WTC11 (cell line): ENCODE measurements around the gene DMD. TPM values are rescaled to one million over a fixed set of nuclear protein-coding genes. Genes with fewer than 3 reads are reported as not detected.

Source experiments
- ATAC-seq: fragments of 200-7000 bp; cut with Tn5 transposase; 2 replicates; pipeline ENCODE4 v1.10.0; 2021; ENCODE audit warnings: mild to moderate bottlenecking, moderate library complexity
- CTCF ChIA-PET: fragments of 300-600 bp; sonication (Branson Sonifier 250); formaldehyde crosslinking; loops from one replicate; lab custom pipeline; 2021; ENCODE audit warnings: antibody characterized with exemption; lab: Charles Lee
- POLR2A ChIA-PET: fragments of 350-600 bp; sonication (Branson Sonifier 250); formaldehyde crosslinking; loops from one replicate; lab custom pipeline; 2021; ENCODE audit warnings: antibody characterized with exemption; lab: Charles Lee
- DNase-seq: peaks from one replicate; pipeline ENCODE4 v3.0.0; 2021; ENCODE audit warnings: low spot score
- H3K27ac Mint-ChIP-seq: 2 replicates; pipeline ENCODE4 v1.8.0; 2021; ENCODE audit warnings: mixed read lengths
- H3K27me3 Mint-ChIP-seq: 2 replicates; pipeline ENCODE4 v1.8.0; 2021; ENCODE audit warnings: low read depth, mild to moderate bottlenecking, moderate library complexity, mixed read lengths
- H3K36me3 Mint-ChIP-seq: 2 replicates; pipeline ENCODE4 v1.8.0; 2021; ENCODE audit warnings: mixed read lengths
- H3K4me1 Mint-ChIP-seq: 2 replicates; pipeline ENCODE4 v1.8.0; 2022; ENCODE audit warnings: mixed read lengths
- H3K4me3 Mint-ChIP-seq: 2 replicates; pipeline ENCODE4 v1.8.0; 2021; ENCODE audit warnings: mild to moderate bottlenecking, moderate library complexity, mixed read lengths
- H3K9me3 Mint-ChIP-seq: 2 replicates; pipeline ENCODE4 v1.8.0; 2021; ENCODE audit warnings: mixed read lengths
- CBFB ChIP-seq: sonication (generic); formaldehyde crosslinking; IDR thresholded peaks from 2 replicates; pipeline ENCODE4 v1.8.1; 2022; ENCODE audit warnings: mild to moderate bottlenecking, low read depth, missing genetic modification reagents
- FOXP1 ChIP-seq: sonication (generic); formaldehyde crosslinking; IDR thresholded peaks from 2 replicates; pipeline ENCODE4 v1.8.0; 2022; ENCODE audit warnings: missing genetic modification reagents, mild to moderate bottlenecking, moderate library complexity, borderline replicate concordance
- GABPB1 ChIP-seq: sonication (generic); formaldehyde crosslinking; IDR thresholded peaks from 2 replicates; pipeline ENCODE4 v1.8.1; 2023; ENCODE audit warnings: mild to moderate bottlenecking, missing genetic modification reagents
- GRHL2 ChIP-seq: fragments of 250-450 bp; sonication (Bioruptor Pico); IDR thresholded peaks from 2 replicates; pipeline ENCODE4 v1.8.0; 2022; ENCODE audit warnings: mild to moderate bottlenecking, moderate library complexity; ENCODE audit not compliant: insufficient replicate concordance, severe bottlenecking
- HMGA2 ChIP-seq: fragments of 250-450 bp; sonication (Bioruptor Pico); IDR thresholded peaks from 2 replicates; pipeline ENCODE4 v1.4.0; 2021; ENCODE audit warnings: mild to moderate bottlenecking, moderate library complexity
- JAZF1 ChIP-seq: fragments of 250-450 bp; sonication (Bioruptor Pico); IDR thresholded peaks from 2 replicates; pipeline ENCODE4 v1.9.0; 2021; ENCODE audit warnings: moderate library complexity, mild to moderate bottlenecking, inconsistent platforms
- MXD4 ChIP-seq: fragments of 250-450 bp; sonication (Bioruptor Pico); IDR thresholded peaks from 2 replicates; pipeline ENCODE4 v1.8.0; 2021; ENCODE audit warnings: mild to moderate bottlenecking, moderate library complexity, borderline replicate concordance
- TCF7 ChIP-seq: sonication (generic); formaldehyde crosslinking; IDR thresholded peaks from 2 replicates; pipeline ENCODE4 v1.8.0; 2022; ENCODE audit warnings: mild to moderate bottlenecking, low read depth, missing genetic modification reagents, moderate library complexity
- TEAD1 ChIP-seq: sonication (generic); formaldehyde crosslinking; IDR thresholded peaks from 2 replicates; pipeline ENCODE4 v1.8.0; 2022; ENCODE audit warnings: mild to moderate bottlenecking, missing genetic modification reagents
- TP53 ChIP-seq: sonication (generic); formaldehyde crosslinking; IDR thresholded peaks from 2 replicates; pipeline ENCODE4 v1.8.1; 2023; ENCODE audit warnings: mild to moderate bottlenecking, missing genetic modification reagents
- ZNF416 ChIP-seq: fragments of 250-450 bp; sonication (Bioruptor Pico); IDR thresholded peaks from 2 replicates; pipeline ENCODE4 v1.9.0; 2021; ENCODE audit warnings: mild to moderate bottlenecking, inconsistent platforms
- total RNA-seq: library from RNA; stranded (reverse); gene quantifications from 3 replicates; pipeline ENCODE4 v1.2.3, GENCODE V29; 2021
- TF ChIP-seq, protein P1 (sequence below): sonication (generic); formaldehyde crosslinking; IDR thresholded peaks from 2 replicates; pipeline ENCODE4 v1.8.0; 2022; ENCODE audit warnings: mild to moderate bottlenecking, missing genetic modification reagents
- TF ChIP-seq, protein P2 (sequence below): sonication (generic); formaldehyde crosslinking; IDR thresholded peaks from 2 replicates; pipeline ENCODE4 v1.8.0; 2022; ENCODE audit warnings: mild to moderate bottlenecking, missing genetic modification reagents
- TF ChIP-seq, protein P3 (sequence below): sonication (generic); formaldehyde crosslinking; IDR thresholded peaks from 2 replicates; pipeline ENCODE4 v1.8.1; 2023; ENCODE audit warnings: mild to moderate bottlenecking, moderate library complexity, missing genetic modification reagents
- TF ChIP-seq, protein P4 (sequence below): fragments of 250-450 bp; sonication (Bioruptor Pico); IDR thresholded peaks from 2 replicates; pipeline ENCODE4 v1.8.0; 2021; ENCODE audit warnings: mild to moderate bottlenecking
- TF ChIP-seq, protein P5 (sequence below): sonication (generic); formaldehyde crosslinking; IDR thresholded peaks from 2 replicates; pipeline ENCODE4 v1.8.1; 2022; ENCODE audit warnings: low read depth, missing genetic modification reagents, borderline replicate concordance
- TF ChIP-seq, protein P6 (sequence below): sonication (generic); formaldehyde crosslinking; IDR thresholded peaks from 2 replicates; pipeline ENCODE4 v1.8.1; 2023; ENCODE audit warnings: mild to moderate bottlenecking, missing genetic modification reagents, borderline replicate concordance
- TF ChIP-seq, protein P7 (sequence below): sonication (generic); formaldehyde crosslinking; IDR thresholded peaks from 2 replicates; pipeline ENCODE4 v1.8.1; 2022; ENCODE audit warnings: mild to moderate bottlenecking, moderate library complexity, missing genetic modification reagents

DMD gene
- total RNA-seq, 1 experiment from 2014 or later = 9.1 TPM

DNA sequence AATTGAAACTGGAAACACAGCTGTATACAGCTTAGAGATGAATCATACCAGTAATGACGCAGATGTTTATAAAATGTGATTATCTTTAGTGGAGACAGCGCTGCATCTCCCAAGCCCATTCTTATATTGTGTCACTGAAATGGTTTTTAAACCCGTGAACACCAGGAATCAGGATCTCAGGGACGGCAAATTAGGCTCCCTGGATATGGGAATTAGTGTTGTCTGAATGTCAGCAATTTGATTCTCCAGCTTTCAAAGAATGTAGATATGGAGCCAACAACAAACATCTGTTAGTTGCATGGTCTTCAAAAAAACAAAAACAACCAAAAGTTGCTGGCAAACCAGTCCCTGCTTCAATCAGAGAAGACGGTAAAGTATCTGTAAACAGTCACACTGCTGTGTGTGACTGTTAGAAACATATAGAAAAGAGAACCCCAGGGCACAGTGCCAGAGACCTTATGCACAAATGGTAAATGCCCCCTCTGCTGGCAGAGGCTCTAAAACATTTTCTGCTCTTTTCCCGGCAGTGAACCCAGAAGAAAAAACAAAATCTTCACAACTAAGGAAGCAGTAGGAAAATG, 1787.7 kb downstream of the DMD start (continued):
- no peak for TF ChIP-seq MXD4
- no peak for TF ChIP-seq JAZF1
- TF ChIP-seq TEAD1 (CRISPR knock-in tag) = no peak
- TF ChIP-seq, protein P1, sequence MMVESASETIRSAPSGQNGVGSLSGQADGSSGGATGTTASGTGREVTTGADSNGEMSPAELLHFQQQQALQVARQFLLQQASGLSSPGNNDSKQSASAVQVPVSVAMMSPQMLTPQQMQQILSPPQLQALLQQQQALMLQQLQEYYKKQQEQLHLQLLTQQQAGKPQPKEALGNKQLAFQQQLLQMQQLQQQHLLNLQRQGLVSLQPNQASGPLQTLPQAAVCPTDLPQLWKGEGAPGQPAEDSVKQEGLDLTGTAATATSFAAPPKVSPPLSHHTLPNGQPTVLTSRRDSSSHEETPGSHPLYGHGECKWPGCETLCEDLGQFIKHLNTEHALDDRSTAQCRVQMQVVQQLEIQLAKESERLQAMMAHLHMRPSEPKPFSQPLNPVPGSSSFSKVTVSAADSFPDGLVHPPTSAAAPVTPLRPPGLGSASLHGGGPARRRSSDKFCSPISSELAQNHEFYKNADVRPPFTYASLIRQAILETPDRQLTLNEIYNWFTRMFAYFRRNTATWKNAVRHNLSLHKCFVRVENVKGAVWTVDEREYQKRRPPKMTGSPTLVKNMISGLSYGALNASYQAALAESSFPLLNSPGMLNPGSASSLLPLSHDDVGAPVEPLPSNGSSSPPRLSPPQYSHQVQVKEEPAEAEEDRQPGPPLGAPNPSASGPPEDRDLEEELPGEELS = no peak
- no peak for TF ChIP-seq CBFB (CRISPR knock-in tag)
- TF ChIP-seq, protein P2, sequence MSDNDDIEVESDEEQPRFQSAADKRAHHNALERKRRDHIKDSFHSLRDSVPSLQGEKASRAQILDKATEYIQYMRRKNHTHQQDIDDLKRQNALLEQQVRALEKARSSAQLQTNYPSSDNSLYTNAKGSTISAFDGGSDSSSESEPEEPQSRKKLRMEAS (CRISPR knock-in tag) = no peak
- no peak for TF ChIP-seq FOXP1 (CRISPR knock-in tag)
- TF ChIP-seq, protein P3, sequence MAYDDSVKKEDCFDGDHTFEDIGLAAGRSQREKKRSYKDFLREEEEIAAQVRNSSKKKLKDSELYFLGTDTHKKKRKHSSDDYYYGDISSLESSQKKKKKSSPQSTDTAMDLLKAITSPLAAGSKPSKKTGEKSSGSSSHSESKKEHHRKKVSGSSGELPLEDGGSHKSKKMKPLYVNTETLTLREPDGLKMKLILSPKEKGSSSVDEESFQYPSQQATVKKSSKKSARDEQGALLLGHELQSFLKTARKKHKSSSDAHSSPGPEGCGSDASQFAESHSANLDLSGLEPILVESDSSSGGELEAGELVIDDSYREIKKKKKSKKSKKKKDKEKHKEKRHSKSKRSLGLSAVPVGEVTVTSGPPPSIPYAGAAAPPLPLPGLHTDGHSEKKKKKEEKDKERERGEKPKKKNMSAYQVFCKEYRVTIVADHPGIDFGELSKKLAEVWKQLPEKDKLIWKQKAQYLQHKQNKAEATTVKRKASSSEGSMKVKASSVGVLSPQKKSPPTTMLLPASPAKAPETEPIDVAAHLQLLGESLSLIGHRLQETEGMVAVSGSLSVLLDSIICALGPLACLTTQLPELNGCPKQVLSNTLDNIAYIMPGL = no peak

DNA sequence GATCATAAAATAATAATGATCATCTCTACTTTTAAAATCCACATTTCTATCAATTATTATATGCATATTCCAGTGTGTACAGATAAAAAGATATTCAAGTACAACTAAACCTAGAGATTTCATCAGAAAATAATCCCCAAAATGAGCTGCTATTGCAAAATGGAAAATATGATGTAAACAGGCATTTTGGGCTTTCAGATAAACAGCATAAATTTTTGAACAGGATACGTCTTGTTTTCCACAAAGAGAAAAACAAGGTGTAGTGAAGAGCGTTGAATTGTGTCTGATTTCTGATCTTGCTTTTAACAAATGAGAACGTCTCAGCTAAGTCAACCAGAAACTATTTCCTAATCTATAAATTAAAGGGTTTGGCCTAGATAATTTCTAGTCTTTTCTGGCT, 1789.9 kb downstream of the DMD start:
- Mint-ChIP-seq H3K9me3 (no peaks in the 10 kb centered on the region), H3K4me3 (no peak overlapping the region), H3K36me3 (no peaks in the 10 kb centered on the region), H3K27ac (no peak overlapping the region), H3K4me1 (peaks cover 12% of the 10 kb centered on the region), H3K27me3 (no peaks in the 10 kb centered on the region)
- no peak for DNase-seq
- CTCF ChIA-PET = no interaction called here
- no peak for ATAC-seq
- POLR2A ChIA-PET = no interaction called here
- no peak for TF ChIP-seq CBFB (CRISPR knock-in tag)
- TF ChIP-seq, protein P4, sequence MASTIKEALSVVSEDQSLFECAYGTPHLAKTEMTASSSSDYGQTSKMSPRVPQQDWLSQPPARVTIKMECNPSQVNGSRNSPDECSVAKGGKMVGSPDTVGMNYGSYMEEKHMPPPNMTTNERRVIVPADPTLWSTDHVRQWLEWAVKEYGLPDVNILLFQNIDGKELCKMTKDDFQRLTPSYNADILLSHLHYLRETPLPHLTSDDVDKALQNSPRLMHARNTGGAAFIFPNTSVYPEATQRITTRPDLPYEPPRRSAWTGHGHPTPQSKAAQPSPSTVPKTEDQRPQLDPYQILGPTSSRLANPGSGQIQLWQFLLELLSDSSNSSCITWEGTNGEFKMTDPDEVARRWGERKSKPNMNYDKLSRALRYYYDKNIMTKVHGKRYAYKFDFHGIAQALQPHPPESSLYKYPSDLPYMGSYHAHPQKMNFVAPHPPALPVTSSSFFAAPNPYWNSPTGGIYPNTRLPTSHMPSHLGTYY (CRISPR knock-in tag) = no peak
- no peak for TF ChIP-seq GABPB1
- TF ChIP-seq, protein P5, sequence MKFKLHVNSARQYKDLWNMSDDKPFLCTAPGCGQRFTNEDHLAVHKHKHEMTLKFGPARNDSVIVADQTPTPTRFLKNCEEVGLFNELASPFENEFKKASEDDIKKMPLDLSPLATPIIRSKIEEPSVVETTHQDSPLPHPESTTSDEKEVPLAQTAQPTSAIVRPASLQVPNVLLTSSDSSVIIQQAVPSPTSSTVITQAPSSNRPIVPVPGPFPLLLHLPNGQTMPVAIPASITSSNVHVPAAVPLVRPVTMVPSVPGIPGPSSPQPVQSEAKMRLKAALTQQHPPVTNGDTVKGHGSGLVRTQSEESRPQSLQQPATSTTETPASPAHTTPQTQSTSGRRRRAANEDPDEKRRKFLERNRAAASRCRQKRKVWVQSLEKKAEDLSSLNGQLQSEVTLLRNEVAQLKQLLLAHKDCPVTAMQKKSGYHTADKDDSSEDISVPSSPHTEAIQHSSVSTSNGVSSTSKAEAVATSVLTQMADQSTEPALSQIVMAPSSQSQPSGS = no peak
- TF ChIP-seq GRHL2 = no peak
- no peak for TF ChIP-seq TP53 (CRISPR knock-in tag)
- TF ChIP-seq, protein P6, sequence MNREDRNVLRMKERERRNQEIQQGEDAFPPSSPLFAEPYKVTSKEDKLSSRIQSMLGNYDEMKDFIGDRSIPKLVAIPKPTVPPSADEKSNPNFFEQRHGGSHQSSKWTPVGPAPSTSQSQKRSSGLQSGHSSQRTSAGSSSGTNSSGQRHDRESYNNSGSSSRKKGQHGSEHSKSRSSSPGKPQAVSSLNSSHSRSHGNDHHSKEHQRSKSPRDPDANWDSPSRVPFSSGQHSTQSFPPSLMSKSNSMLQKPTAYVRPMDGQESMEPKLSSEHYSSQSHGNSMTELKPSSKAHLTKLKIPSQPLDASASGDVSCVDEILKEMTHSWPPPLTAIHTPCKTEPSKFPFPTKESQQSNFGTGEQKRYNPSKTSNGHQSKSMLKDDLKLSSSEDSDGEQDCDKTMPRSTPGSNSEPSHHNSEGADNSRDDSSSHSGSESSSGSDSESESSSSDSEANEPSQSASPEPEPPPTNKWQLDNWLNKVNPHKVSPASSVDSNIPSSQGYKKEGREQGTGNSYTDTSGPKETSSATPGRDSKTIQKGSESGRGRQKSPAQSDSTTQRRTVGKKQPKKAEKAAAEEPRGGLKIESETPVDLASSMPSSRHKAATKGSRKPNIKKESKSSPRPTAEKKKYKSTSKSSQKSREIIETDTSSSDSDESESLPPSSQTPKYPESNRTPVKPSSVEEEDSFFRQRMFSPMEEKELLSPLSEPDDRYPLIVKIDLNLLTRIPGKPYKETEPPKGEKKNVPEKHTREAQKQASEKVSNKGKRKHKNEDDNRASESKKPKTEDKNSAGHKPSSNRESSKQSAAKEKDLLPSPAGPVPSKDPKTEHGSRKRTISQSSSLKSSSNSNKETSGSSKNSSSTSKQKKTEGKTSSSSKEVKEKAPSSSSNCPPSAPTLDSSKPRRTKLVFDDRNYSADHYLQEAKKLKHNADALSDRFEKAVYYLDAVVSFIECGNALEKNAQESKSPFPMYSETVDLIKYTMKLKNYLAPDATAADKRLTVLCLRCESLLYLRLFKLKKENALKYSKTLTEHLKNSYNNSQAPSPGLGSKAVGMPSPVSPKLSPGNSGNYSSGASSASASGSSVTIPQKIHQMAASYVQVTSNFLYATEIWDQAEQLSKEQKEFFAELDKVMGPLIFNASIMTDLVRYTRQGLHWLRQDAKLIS (CRISPR knock-in tag) = no peak
- no peak for TF ChIP-seq HMGA2 (CRISPR knock-in tag)
- TF ChIP-seq, protein P7, sequence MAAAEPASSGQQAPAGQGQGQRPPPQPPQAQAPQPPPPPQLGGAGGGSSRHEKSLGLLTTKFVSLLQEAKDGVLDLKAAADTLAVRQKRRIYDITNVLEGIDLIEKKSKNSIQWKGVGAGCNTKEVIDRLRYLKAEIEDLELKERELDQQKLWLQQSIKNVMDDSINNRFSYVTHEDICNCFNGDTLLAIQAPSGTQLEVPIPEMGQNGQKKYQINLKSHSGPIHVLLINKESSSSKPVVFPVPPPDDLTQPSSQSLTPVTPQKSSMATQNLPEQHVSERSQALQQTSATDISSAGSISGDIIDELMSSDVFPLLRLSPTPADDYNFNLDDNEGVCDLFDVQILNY = no peak
- TF ChIP-seq, protein P1 = no peak
- no peak for TF ChIP-seq ZNF416 (CRISPR knock-in tag)
- no peak for TF ChIP-seq TCF7 (CRISPR knock-in tag)
